GM10266 (cell line): Measurements from ENCODE around the gene CRHR2.

ENCODE experiments used
- DNase-seq: peaks from one replicate; pipeline ENCODE4 v3.0.0; 2012; ENCODE audit errors: extremely low spot score
- CTCF ChIP-seq: IDR thresholded peaks from 2 replicates; pipeline ENCODE4 v1.5.1; 2012; ENCODE audit warnings: mild to moderate bottlenecking, low read depth; ENCODE audit not compliant: control insufficient read depth, insufficient read depth; ENCODE audit errors: missing control alignments

CRHR2 gene

GRCh38 chr7:30713392-30713791 lies 31.1 kb upstream of the CRHR2 start:
- TF ChIP-seq CTCF, result no peak
- no peak for DNase-seq

GRCh38 chr7:30710669-30711068 lies 28.4 kb upstream of the CRHR2 start:
- TF ChIP-seq CTCF, result no peak
- no peak for DNase-seq

- no peak for DNase-seq
- TF ChIP-seq CTCF, result no peak
Measured at GRCh38 chr7:30709549-30709948, 27.3 kb upstream of the CRHR2 start.

GRCh38 chr7:30708983-30709382 lies 26.7 kb upstream of the CRHR2 start:
- TF ChIP-seq CTCF, result no peak
- DNase-seq, result no peak

GRCh38 chr7:30708412-30708811 lies 26.2 kb upstream of the CRHR2 start:
- no peak for TF ChIP-seq CTCF

GRCh38 chr7:30707391-30708357 lies 25.4 kb upstream of the CRHR2 start:
- no peak for TF ChIP-seq CTCF
- DNase-seq, result no peak

More at GRCh38 chr7:30708412-30708811, 26.2 kb upstream of the CRHR2 start:
- no peak for DNase-seq

GRCh38 chr7:30706908-30707307 lies 24.7 kb upstream of the CRHR2 start:
- no peak for TF ChIP-seq CTCF
- no peak for DNase-seq
